Ammon's horn (tissue), 1 donor: Measurements from ENCODE around the gene PLCB3.

ENCODE experiments used
- DNase-seq: peaks from one replicate; pipeline ENCODE4 v3.0.0-alpha.2; 2016; ENCODE audit warnings: low spot score

The PLCB3 gene

GRCh38 chr11:64266339-64266738 lies 15.0 kb downstream of the PLCB3 start:
- no peak for DNase-seq

GRCh38 chr11:64267207-64267945 lies 16.0 kb downstream of the PLCB3 start:
- no peak for DNase-seq

GRCh38 chr11:64268025-64268892 lies 16.9 kb downstream of the PLCB3 start:
- no peak for DNase-seq

GRCh38 chr11:64268893-64269539 lies 17.7 kb downstream of the PLCB3 start:
- peak; percentile 44 for DNase-seq

GRCh38 chr11:64269540-64270220 lies 18.4 kb downstream of the PLCB3 start:
- peak; percentile 100 for DNase-seq

- DNase-seq, result no peak
These were observed 23.9 kb downstream of the PLCB3 start for GRCh38 chr11:64275031-64275800.

GRCh38 chr11:64275841-64276240 lies 24.5 kb downstream of the PLCB3 start:
- no peak for DNase-seq

- no peak for DNase-seq
These were observed 25.5 kb downstream of the PLCB3 start for GRCh38 chr11:64276653-64277431.

GRCh38 chr11:64278576-64279190 lies 27.4 kb downstream of the PLCB3 start:
- DNase-seq, result no peak

GRCh38 chr11:64281957-64282770 lies 30.8 kb downstream of the PLCB3 start:
- DNase-seq, result no peak

GRCh38 chr11:64283092-64283491 lies 31.8 kb downstream of the PLCB3 start:
- no peak for DNase-seq

- peak; percentile 97 for DNase-seq
These were observed 33.0 kb downstream of the PLCB3 start, which contains the start of gene BAD for GRCh38 chr11:64284048-64284961. BAD (minus strand) TSS chr11:64284665; CDS start chr11:64284368, 297 bp downstream.

GRCh38 chr11:64284962-64285884 lies 33.9 kb downstream of the PLCB3 start, which contains the start of gene GPR137:
GPR137 (plus strand) TSS chr11:64285848; CDS start chr11:64286525, 677 bp downstream.
- peak; percentile 85 for DNase-seq

GRCh38 chr11:64285885-64286800 lies 34.8 kb downstream of the PLCB3 start:
- DNase-seq, result no peak

- DNase-seq, result no peak
These were observed 35.5 kb downstream of the PLCB3 start for GRCh38 chr11:64286801-64287159.
